Body of pancreas (tissue), 4 donors: ENCODE results near the gene SUPT3H. TPM values are rescaled to one million over a fixed set of nuclear protein-coding genes. Genes with fewer than 3 reads are reported as not detected.

Experiments
- ATAC-seq: fragments of 150-250 bp; one replicate; pipeline ENCODE4 v1.9.1; 2016
- DNase-seq, 4 donors: peaks; one replicate each; pipeline ENCODE4 v3.0.0-alpha.2; 2019
- H3K27ac ChIP-seq, 4 donors: fragments of 200-600 bp; sonication (generic); 1 replicate in 3 of 4; 2 replicates in 1 of 4; pipeline versions ENCODE4 v1.5.1 to v1.6.1; 2016 to 2019; ENCODE audit warnings: mild to moderate bottlenecking in 1 of 4, mixed read lengths in 1 of 4, moderate library complexity in 1 of 4
- H3K27me3 ChIP-seq, 2 donors: fragments of 200-600 bp; sonication (generic); one replicate each; pipeline ENCODE4 v1.6.0; 2016; ENCODE audit warnings: mild to moderate bottlenecking in 1 of 2
- H3K36me3 ChIP-seq, 2 donors: fragments of 200-600 bp; sonication (generic); replicated peaks in 1 of 2; 2 replicates each; pipeline ENCODE4 v1.5.1; 2016; ENCODE audit warnings: low read depth in 2 of 2; ENCODE audit not compliant: insufficient read depth in 1 of 2
- H3K4me1 ChIP-seq: fragments of 200-600 bp; sonication (generic); one replicate; pipeline ENCODE4 v1.6.0; 2016
- H3K4me3 ChIP-seq, 2 donors: fragments of 200-600 bp; sonication (generic); 1 replicate in 1 of 2; 2 replicates in 1 of 2; pipeline ENCODE4 v1.5.1; 2016 to 2019
- H3K9me3 ChIP-seq, 3 donors: fragments of 200-600 bp; sonication (generic); 1 replicate in 2 of 3; 2 replicates in 1 of 3; pipeline ENCODE4 v1.5.1; 2016
- POLR2A ChIP-seq, 3 donors: fragments of 450-650 bp; IDR thresholded peaks; one replicate each; pipeline ENCODE4 v1.6.1; 2016; ENCODE audit warnings: antibody characterized with exemption in 3 of 3, mild to moderate bottlenecking in 2 of 3
- WGBS, 2 donors: methylation state at CpG; one replicate each; pipeline ENCODE4 v1.1.5; 2017; 5-methylcytosine and 5-hydroxymethylcytosine counted together
- intact Hi-C: fragments of 100-400 bp; cut with DNase I; formaldehyde crosslinking; loops from one replicate; pipeline ENCODE4 v1.15.1; 2023
- total RNA-seq, 2 donors: library from RNA; depleted of rRNA; stranded (reverse); fragments of >200 nt; gene quantifications; one replicate each; pipeline ENCODE4 v1.1.0, GENCODE V29; 2016
- TF ChIP-seq, protein P1 (sequence below), 7 experiments: fragments of 450-650 bp in 4 of 7; fragments of 200-600 bp in 3 of 7; sonication (generic) in 3 of 7; IDR thresholded peaks; one replicate each; pipeline ENCODE4 v1.5.1; 2016 to 2019; ENCODE audit warnings: antibody characterized with exemption in 7 of 7

Gene SUPT3H
- total RNA-seq, 2 donors from 2014 or later, result 4.9 to 6.7 TPM

DNA sequence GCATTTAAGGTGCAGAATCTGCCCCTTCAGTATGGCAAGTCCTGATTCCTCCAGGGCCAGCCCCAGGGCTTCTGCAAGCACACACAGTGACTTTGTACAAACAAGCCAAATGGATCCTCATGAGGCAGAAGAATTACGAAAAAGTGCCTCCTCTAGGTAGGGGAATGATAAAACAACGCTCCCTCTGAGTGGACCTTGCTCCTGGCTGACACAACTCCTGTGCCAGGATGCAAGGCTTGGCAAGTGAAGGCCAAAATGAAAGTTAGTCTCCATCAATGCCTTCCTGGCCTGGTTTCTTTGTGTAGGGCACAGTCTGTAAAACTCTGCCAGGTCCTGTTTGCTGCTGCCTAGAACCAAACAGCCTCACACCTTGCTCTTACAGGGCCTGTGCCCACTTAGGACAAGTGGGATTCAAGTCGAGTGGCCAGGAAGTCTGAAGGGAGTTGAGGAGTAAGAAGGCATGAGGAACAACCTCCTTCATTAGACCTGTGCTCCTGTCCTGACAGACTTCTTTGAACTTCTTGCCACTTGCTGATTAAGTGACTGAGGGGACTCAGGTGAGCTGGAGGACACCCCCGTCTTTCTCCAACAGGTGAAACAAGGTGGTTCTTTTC is 573.1 kb downstream of the SUPT3H start:
- ATAC-seq (no peak), DNase-seq (no peak)
- Histone ChIP-seq H3K4me1 (peaks cover 17% of the 10 kb centered on the region), H3K36me3 (no peaks in the 10 kb centered on the region), H3K27me3 (no peaks in the 10 kb centered on the region), H3K4me3 (no peak overlapping the region), H3K27ac (no peak overlapping the region), H3K9me3 (no peaks in the 10 kb centered on the region)
- WGBS, 2 donors, result 69 to 82% methylated on average over 3 to 4 of the region's 4 CpGs
- TF ChIP-seq, protein P1, sequence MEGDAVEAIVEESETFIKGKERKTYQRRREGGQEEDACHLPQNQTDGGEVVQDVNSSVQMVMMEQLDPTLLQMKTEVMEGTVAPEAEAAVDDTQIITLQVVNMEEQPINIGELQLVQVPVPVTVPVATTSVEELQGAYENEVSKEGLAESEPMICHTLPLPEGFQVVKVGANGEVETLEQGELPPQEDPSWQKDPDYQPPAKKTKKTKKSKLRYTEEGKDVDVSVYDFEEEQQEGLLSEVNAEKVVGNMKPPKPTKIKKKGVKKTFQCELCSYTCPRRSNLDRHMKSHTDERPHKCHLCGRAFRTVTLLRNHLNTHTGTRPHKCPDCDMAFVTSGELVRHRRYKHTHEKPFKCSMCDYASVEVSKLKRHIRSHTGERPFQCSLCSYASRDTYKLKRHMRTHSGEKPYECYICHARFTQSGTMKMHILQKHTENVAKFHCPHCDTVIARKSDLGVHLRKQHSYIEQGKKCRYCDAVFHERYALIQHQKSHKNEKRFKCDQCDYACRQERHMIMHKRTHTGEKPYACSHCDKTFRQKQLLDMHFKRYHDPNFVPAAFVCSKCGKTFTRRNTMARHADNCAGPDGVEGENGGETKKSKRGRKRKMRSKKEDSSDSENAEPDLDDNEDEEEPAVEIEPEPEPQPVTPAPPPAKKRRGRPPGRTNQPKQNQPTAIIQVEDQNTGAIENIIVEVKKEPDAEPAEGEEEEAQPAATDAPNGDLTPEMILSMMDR (IDR thresholded peaks at IDR 0.05), result no peak
- TF ChIP-seq POLR2A (IDR thresholded peaks at IDR 0.05), result no peak
- intact Hi-C loops, result no loop called here

DNA sequence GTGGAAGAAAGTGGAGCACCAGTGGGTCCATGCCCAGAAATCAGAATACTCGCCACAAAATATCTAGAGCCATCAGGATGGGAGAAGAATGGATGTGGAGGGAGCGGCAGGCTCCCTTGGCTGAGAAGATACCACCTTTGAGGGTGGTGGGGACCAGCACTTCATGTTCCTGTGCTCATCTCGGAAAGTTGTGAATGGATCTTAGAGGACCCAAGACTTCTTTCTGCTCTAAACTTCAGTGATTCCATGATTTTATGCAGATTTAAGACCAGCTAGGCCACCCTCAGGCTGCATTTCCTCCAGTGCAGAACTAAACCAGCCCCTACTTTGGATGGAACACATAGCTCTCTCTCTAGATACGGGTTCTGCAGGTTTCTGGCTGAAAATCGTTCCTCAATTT is 573.7 kb downstream of the SUPT3H start:
- DNase-seq, result no peak
- Histone ChIP-seq H3K4me3 (no peak overlapping the region), H3K27me3 (no peaks in the 10 kb centered on the region), H3K27ac (no peak overlapping the region), H3K9me3 (no peaks in the 10 kb centered on the region), H3K4me1 (peaks cover 22% of the 10 kb centered on the region), H3K36me3 (no peaks in the 10 kb centered on the region)
- WGBS, 2 donors, result 64 to 91% methylated on average over 5 of the region's 5 CpGs
- no peak for ATAC-seq
- intact Hi-C loops, result no loop called here
- TF ChIP-seq POLR2A (IDR thresholded peaks at IDR 0.05), result no peak
- TF ChIP-seq, protein P1 (IDR thresholded peaks at IDR 0.05), result no peak

DNA sequence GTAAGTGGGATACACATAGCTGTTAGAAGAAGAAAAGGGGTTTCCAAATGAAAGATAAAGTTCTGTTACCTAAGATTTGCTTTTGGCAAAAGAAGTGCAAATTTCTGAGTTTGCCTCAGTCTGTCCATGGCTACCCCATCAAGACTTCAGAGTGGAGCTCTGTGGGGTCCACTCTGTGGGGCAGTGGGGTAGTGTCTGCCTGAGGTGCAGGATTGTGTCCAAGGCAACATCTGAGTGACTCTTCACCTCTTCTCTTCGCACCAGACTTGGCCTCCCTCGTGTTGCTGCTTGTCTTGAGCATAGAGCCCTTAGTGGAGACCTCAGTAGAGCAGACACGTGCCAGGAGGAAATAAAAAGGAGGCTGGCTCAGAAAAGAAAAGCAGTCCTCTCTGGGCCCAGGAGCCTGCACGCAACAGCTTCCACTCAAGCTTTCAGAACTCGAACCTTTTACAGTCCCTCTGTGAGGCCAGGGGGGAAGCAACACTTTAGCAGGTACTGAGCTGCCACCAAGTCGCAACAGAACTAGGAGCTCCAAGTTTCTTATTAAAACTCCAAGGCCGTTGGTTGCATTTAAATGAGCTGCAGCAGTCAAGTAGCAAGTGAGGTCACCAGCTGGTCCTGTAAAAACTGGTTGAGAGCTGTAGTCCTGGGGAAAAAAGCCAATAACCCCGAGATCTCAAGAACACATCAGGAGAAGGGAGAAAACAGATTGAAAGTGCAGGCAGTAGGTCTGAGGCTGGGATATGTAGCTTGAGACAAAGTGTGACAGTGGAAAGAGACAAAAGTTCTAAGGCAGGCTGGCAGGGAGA is 576.7 kb downstream of the SUPT3H start:
- H3K9me3 ChIP-seq, result no peaks in the 10 kb centered on the region
- WGBS, 2 donors, result 56 to 65% methylated on average over 7 to 8 of the region's 8 CpGs
- ATAC-seq (no peak), DNase-seq (no peak)
- no peak overlapping the region for H3K27ac ChIP-seq
- no peak for TF ChIP-seq POLR2A (IDR thresholded peaks at IDR 0.05)
- TF ChIP-seq, protein P1 (IDR thresholded peaks at IDR 0.05), result no peak
- H3K4me1 ChIP-seq, result peaks cover 22% of the 10 kb centered on the region
- no peaks in the 10 kb centered on the region for H3K36me3 ChIP-seq
- no peak overlapping the region for H3K4me3 ChIP-seq
- H3K27me3 ChIP-seq, result no peaks in the 10 kb centered on the region
- intact Hi-C loops, result no loop called here

DNA sequence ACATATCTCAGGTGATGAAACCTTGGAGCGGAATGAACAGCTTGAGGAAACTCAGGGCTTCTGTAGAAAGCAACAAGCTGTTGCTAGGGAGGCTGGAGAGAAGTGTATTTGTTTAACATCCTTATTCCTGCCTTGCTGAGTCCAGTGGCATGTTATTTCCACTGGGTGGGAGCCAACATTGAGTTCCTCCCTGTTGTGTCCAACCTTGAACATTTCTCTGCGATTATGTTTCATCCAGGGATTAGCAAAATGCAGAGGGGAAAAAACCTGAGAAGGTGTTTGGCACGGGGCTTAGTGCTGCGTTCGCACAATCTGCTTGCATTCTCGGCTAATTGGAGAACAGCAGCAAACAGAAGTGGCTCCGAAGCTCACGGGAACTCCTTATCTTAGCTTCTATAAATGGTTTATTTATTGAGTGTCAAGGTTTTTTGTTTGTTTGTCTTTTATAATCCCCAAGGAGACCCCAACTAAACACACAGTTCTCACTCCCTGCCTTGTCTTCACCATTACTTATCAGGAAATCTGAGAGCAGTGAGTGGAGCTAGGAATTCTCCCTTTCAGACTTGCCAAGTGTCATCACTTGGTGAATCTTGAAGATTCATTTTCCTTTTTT is 577.5 kb downstream of the SUPT3H start:
- 5 to 8% methylated on average over 8 of the region's 8 CpGs for WGBS, 2 donors
- intact Hi-C loops, result no loop called here
- H3K27ac ChIP-seq, result peak overlapping the region in 2 of 4 donors; percentile 15
- ATAC-seq (peak; percentile 88), DNase-seq (peak; percentile 47 to 74 (median 54))
- H3K27me3 ChIP-seq, result no peaks in the 10 kb centered on the region
- H3K36me3 ChIP-seq, result no peaks in the 10 kb centered on the region
- no peaks in the 10 kb centered on the region for H3K9me3 ChIP-seq
- H3K4me3 ChIP-seq, result no peak overlapping the region
- H3K4me1 ChIP-seq, result peaks cover 22% of the 10 kb centered on the region
- TF ChIP-seq, protein P1 (IDR thresholded peaks at IDR 0.05), result no peak
- no peak for TF ChIP-seq POLR2A (IDR thresholded peaks at IDR 0.05)
